ENCODE results near the gene GNB3. TPM values are rescaled to one million over a fixed set of nuclear protein-coding genes. Genes with fewer than 3 reads are reported as not detected.

Gene GNB3
- total and polyA plus RNA-seq, 4 donors, result 1.2 to 3.3 (median 1.7) TPM

GRCh38 chr12:6809056-6809455, 31.7 kb upstream of the GNB3 start:
- Histone ChIP-seq H3K4me1 (ENCODE audit: control insufficient read depth in 5 of 5, insufficient read depth in 5 of 5, low read length in 5 of 5) (no peaks in the 10 kb centered on the region), H3K4me3 (no peak overlapping the region), H3K27ac (ENCODE audit: low read depth in 1 of 2, low read length in 1 of 2) (no peak overlapping the region), H3K9ac (ENCODE audit: insufficient read depth in 1 of 2, low read length in 2 of 2) (no peak overlapping the region), H3K36me3 (ENCODE audit: control insufficient read depth in 4 of 4, insufficient read depth in 4 of 4, low read length in 4 of 4) (peaks cover 0 to 10% (median 4%) of the 10 kb centered on the region in 4 donors), H3K9me3 (ENCODE audit: control insufficient read depth in 4 of 4, insufficient read depth in 3 of 4, low read length in 3 of 4) (no peaks in the 10 kb centered on the region), H3K27me3 (ENCODE audit: control insufficient read depth in 3 of 3, insufficient read depth in 3 of 3, low read length in 2 of 3) (no peaks in the 10 kb centered on the region)
- ATAC-seq (ENCODE audit: insufficient read depth, low FRiP score) (no peak), DNase-seq (no peak)
- TF ChIP-seq CTCF (IDR thresholded peaks at IDR 0.05; ENCODE audit: control extremely low read depth, extremely low read depth), result no peak
- WGBS, 2 donors, result 81 to 82% methylated on average over 10 of the region's 10 CpGs

- ATAC-seq (ENCODE audit: insufficient read depth, low FRiP score), result no peak
- TF ChIP-seq CTCF (IDR thresholded peaks at IDR 0.05; ENCODE audit: control extremely low read depth, extremely low read depth), result no peak
- H3K9ac ChIP-seq (ENCODE audit: insufficient read depth in 1 of 2, low read length in 2 of 2), result no peak overlapping the region
- H3K27ac ChIP-seq (ENCODE audit: low read depth in 1 of 2, low read length in 1 of 2), result no peak overlapping the region
- H3K4me3 ChIP-seq, result no peak overlapping the region
- no peaks in the 10 kb centered on the region for H3K27me3 ChIP-seq (ENCODE audit: control insufficient read depth in 3 of 3, insufficient read depth in 3 of 3, low read length in 2 of 3)
- no peaks in the 10 kb centered on the region for H3K9me3 ChIP-seq (ENCODE audit: control insufficient read depth in 4 of 4, insufficient read depth in 3 of 4, low read length in 3 of 4)
- DNase-seq, result no peak
- 62 to 89% methylated on average over 1 of the region's 1 CpG for WGBS, 2 donors
- H3K4me1 ChIP-seq (ENCODE audit: control insufficient read depth in 5 of 5, insufficient read depth in 5 of 5, low read length in 5 of 5), result no peaks in the 10 kb centered on the region
- H3K36me3 ChIP-seq (ENCODE audit: control insufficient read depth in 4 of 4, insufficient read depth in 4 of 4, low read length in 4 of 4), result peaks cover 0 to 16% (median 8%) of the 10 kb centered on the region in 4 donors
Observed at GRCh38 chr12:6810758-6811157, 30.0 kb upstream of the GNB3 start.

GRCh38 chr12:6813363-6813762, 27.4 kb upstream of the GNB3 start:
- no peak overlapping the region for H3K4me3 ChIP-seq
- H3K27me3 ChIP-seq (ENCODE audit: control insufficient read depth in 3 of 3, insufficient read depth in 3 of 3, low read length in 2 of 3), result no peaks in the 10 kb centered on the region
- no peak for ATAC-seq (ENCODE audit: insufficient read depth, low FRiP score)
- no peak for DNase-seq
- no peak overlapping the region for H3K27ac ChIP-seq (ENCODE audit: low read depth in 1 of 2, low read length in 1 of 2)
- H3K9me3 ChIP-seq (ENCODE audit: control insufficient read depth in 4 of 4, insufficient read depth in 3 of 4, low read length in 3 of 4), result peaks cover 0 to 4% (median 0%) of the 10 kb centered on the region in 4 donors
- peaks cover 0 to 26% (median 12%) of the 10 kb centered on the region in 4 donors for H3K36me3 ChIP-seq (ENCODE audit: control insufficient read depth in 4 of 4, insufficient read depth in 4 of 4, low read length in 4 of 4)
- H3K9ac ChIP-seq (ENCODE audit: insufficient read depth in 1 of 2, low read length in 2 of 2), result no peak overlapping the region
- peaks cover 0 to 7% (median 0%) of the 10 kb centered on the region in 5 donors for H3K4me1 ChIP-seq (ENCODE audit: control insufficient read depth in 5 of 5, insufficient read depth in 5 of 5, low read length in 5 of 5)
- no peak for TF ChIP-seq CTCF (IDR thresholded peaks at IDR 0.05; ENCODE audit: control extremely low read depth, extremely low read depth)
- WGBS, 2 donors, result 48 to 55% methylated on average over 4 of the region's 4 CpGs

- no peak overlapping the region for H3K27ac ChIP-seq (ENCODE audit: low read depth in 1 of 2, low read length in 1 of 2)
- no peak overlapping the region for H3K9ac ChIP-seq (ENCODE audit: insufficient read depth in 1 of 2, low read length in 2 of 2)
- TF ChIP-seq CTCF (IDR thresholded peaks at IDR 0.05; ENCODE audit: control extremely low read depth, extremely low read depth), result no peak
- no peak overlapping the region for H3K4me3 ChIP-seq
- ATAC-seq (ENCODE audit: insufficient read depth, low FRiP score), result no peak
- H3K27me3 ChIP-seq (ENCODE audit: control insufficient read depth in 3 of 3, insufficient read depth in 3 of 3, low read length in 2 of 3), result no peaks in the 10 kb centered on the region
- peaks cover 0 to 37% (median 12%) of the 10 kb centered on the region in 4 donors for H3K36me3 ChIP-seq (ENCODE audit: control insufficient read depth in 4 of 4, insufficient read depth in 4 of 4, low read length in 4 of 4)
- H3K9me3 ChIP-seq (ENCODE audit: control insufficient read depth in 4 of 4, insufficient read depth in 3 of 4, low read length in 3 of 4), result peaks cover 0 to 4% (median 0%) of the 10 kb centered on the region in 4 donors
- peaks cover 0 to 10% (median 5%) of the 10 kb centered on the region in 5 donors for H3K4me1 ChIP-seq (ENCODE audit: control insufficient read depth in 5 of 5, insufficient read depth in 5 of 5, low read length in 5 of 5)
- 60 to 72% methylated on average over 3 of the region's 3 CpGs for WGBS, 2 donors
- DNase-seq, result no peak
Observed at GRCh38 chr12:6816598-6816997, 24.1 kb upstream of the GNB3 start.

Data from lung (tissue), 12 donors.